Activated T-cell treated with anti-CD3 and anti-CD28 coated beads for 24 hours (primary cell): ENCODE results near the gene NCAM1.

Experiments
- DNase-seq: peaks from one replicate; pipeline ENCODE4 v3.0.0-alpha.2; 2020; ENCODE audit warnings: low read depth

NCAM1 gene

GRCh38 chr11:113203141-113203753 lies 242.0 kb downstream of the NCAM1 start:
- no peak for DNase-seq

DNA sequence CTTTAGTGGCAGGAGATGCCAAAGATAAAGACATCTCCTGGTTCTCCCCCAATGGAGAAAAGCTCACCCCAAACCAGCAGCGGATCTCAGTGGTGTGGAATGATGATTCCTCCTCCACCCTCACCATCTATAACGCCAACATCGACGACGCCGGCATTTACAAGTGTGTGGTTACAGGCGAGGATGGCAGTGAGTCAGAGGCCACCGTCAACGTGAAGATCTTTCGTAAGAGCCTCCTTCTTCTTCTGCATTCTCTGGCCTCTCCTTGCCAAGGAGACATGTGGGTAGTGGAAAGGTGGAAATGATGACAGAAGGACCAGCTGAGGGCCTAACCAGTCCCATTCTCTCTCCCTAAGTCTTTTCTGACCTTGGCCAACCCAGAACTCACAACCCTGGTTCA lies 243.1 kb downstream of the NCAM1 start:
- no peak for DNase-seq

DNA sequence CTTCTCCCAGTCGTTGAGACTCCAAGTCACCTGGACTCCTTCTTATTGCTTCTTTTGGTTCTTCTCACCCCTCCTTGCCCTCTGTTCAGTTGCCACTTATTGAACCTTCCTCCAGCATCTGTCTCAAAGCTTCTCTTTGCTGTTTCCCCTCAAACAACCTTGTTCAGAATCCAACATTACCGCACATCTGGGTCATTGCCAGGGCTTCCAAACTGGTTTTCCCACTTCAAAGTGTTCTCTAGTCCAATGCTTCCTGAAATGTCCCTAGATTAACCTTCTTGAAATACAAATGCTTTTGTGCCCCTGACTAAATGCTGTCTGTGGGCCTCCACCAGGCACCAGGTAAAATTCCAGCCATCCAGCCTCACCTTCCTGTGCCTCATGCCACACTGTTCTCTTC lies 252.3 kb downstream of the NCAM1 start:
- DNase-seq, result no peak

GRCh38 chr11:113222241-113222640 lies 261.0 kb downstream of the NCAM1 start:
- DNase-seq, result no peak

- no peak for DNase-seq
Observed at GRCh38 chr11:113234888-113235287, 273.7 kb downstream of the NCAM1 start.

DNA sequence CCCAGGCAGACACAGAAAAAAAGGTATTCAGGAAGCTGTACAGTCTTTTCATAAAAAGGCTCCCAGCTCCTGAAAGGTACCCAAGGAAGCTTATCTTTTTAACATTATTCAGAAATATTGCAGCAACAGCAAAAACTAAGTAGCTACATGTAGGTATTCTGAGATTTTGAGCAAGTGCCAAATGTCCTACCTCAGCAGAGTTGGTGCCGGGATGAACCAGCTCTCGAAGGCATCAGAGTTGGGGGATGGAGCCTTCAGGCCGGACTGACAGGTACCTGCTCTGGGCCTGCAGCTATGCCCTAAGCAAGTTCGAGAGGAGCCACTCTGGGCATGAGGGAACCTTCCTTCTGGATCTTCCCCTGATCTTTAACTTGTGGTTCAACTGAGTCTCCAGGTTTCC lies 276.0 kb downstream of the NCAM1 start:
- no peak for DNase-seq

DNA sequence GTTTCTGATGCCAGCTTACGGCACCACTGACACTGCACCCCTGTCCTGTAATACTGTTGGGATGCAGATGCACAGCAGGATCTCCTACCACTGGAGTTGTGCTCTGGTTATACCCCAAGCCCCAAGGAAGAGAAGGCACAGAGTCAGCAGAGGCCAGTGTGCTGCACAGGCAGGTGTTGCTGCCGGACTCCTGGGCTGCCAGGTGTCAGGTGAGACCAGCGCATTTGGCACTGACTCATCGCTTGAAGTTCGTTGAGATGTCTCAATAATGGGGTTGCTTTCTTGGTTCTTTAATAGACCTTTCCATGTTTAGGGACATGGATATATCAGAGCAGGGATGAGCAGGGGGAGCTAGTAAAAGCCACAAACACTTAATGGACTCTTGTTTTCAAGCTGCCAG lies 277.5 kb downstream of the NCAM1 start:
- DNase-seq, result no peak

- no peak for DNase-seq
Observed at GRCh38 chr11:113240389-113240788, 279.2 kb downstream of the NCAM1 start.

DNA sequence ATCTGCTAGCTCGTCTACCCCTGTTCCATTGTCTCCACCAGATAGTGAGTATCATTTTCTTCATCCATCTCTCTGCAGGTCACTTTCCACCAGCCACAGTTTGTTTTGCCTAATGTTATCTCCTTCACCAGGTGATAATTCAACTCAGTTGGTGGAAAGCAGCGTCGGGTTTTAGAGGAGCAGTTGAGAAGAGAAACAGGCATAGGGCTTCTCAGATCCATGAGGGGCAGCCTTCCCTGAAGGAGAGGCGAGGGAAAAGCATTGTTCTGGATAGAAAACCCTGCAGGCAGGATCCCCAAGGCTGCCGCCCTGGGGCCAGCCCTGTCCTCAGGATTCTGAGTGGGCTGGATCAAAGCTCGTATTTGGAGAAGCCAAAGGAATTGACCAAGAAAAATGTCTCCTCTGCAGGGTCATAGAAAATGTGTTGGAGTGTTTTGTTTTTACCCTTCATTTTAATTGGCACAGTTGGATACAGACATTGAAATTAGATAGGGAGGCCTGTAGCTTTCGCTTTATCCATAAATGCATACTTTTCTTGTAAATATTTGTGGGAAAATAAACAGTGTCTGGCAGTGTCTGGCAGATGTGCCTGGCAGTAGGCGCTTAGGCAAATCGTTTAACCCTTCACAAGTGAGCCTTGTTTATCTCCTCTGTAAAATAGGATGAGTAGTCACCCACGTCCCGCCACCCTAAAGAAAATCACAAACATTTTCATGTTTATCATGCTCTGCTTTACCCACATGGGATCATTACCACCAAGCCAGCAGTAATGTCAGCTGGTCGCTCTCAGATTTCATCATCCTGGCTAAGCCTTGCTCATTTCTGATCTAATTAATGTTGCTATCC lies 279.8 kb downstream of the NCAM1 start:
- no peak for DNase-seq

GRCh38 chr11:113241636-113242054 lies 280.4 kb downstream of the NCAM1 start:
- no peak for DNase-seq

DNA sequence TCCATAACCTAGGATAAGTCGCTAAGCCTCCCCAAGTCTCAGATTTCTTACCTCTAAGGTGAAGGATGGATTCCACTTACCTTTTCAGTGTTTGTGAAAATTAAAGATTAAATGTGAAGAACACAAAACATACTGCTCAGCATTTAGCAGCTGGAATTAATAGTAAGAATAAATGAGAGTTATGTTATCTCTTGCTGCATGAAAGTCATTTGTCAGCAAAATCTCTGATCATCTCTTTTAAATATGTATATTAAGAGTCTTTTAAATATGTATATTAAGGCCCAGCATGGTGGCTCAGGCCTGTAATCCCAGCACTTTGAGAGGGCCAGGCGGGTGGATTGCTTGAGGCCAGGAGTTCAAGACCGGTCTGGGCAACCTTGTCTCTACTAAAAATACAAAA lies 280.8 kb downstream of the NCAM1 start:
- no peak for DNase-seq

GRCh38 chr11:113242767-113243397 lies 281.7 kb downstream of the NCAM1 start:
- no peak for DNase-seq

- no peak for DNase-seq
Observed at GRCh38 chr11:113243696-113244095, 282.5 kb downstream of the NCAM1 start.

DNA sequence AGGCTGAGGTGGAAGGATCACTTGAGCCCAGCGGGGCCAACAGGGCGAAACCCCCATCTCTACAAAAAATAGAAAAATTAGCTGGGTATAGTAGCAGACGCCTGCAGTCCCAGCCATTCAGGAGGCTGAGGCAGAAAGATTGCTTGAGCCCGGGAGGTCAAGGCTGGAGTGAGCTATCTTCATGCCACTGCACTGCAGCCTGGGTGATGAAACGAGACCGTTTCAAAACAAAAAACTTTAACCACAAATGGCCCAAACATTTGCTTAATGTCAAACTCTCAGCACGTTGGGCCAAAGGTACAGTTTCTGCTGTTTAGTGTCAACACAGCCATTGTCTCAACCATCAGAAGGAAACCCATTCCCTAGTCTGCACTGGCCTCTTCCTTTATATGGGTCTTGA lies 284.0 kb downstream of the NCAM1 start:
- DNase-seq, result no peak

GRCh38 chr11:113247221-113247620 lies 286.0 kb downstream of the NCAM1 start:
- DNase-seq, result no peak

DNA sequence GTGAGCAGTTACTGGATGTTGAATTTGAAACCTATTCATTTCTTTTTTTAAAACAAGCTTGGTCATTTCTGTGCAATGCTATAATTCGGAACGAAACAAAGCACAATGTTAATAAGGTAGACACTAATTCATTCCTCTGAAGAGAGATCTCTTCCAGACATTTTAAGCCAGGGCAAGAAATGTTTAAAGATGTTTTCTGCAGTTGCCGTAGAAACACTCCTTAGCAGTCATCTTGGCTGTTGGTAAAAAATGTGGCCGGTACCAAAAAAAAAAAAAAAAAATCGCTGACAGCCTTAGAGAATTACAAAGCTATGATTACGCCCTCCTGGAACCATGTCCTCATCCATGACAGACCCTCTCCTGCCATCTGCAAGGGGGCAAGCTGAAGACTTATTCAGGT lies 286.7 kb downstream of the NCAM1 start:
- no peak for DNase-seq

GRCh38 chr11:113248702-113249490 lies 287.7 kb downstream of the NCAM1 start:
- DNase-seq, result no peak

- DNase-seq, result no peak
Observed at GRCh38 chr11:113249491-113249763, 288.2 kb downstream of the NCAM1 start.

- no peak for DNase-seq
Observed at GRCh38 chr11:113249786-113250185, 288.6 kb downstream of the NCAM1 start.

DNA sequence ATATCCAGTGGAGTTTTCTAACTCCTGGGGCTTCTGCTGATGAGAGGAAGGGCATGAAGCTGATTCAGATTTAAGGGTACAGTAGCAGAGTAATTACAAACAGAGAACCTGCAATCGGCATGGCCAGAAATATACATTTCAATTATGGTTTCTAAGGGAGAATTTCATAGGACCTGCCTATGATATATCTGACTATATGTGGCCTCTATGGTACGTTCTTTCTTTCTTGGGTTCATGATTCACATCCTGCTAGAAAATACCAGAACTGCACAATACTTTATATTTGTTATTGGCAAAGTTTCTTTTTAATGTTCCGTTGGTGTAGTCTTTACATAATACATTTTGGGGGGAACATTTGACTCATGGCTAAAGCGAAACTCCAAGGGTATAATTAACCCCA lies 290.1 kb downstream of the NCAM1 start:
- DNase-seq, result no peak

DNA sequence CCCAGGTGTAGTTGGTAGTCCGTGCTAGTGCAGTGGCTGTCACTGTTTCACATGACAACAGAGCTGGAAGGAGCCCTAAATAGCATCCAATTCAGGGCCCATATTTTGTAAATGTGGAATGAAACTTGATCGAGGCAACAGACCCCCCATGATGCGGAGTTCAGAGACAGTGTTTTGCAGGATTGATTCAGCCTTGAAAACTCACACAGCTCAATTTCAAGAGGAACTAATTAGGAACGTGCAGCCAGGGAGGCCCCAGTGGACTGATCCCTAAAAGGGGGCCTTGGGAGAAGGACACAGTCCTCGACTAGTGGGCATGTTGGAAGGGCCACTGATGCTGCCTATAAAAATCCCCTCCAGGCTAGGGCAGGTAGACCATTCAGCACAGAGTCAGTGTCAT lies 292.2 kb downstream of the NCAM1 start:
- DNase-seq, result no peak

- no peak for DNase-seq
Observed at GRCh38 chr11:113255096-113255495, 293.9 kb downstream of the NCAM1 start.

GRCh38 chr11:113255741-113256140 lies 294.5 kb downstream of the NCAM1 start:
- DNase-seq, result no peak
